Limb (tissue), 2 donors: ENCODE results near the gene AEBP1.
"Not testable (repeated sequence)": the region's sequence is repeated elsewhere in the genome, so short reads cannot be mapped to it uniquely, and the experiment has no call there.

ENCODE experiments used
- DNase-seq, 2 donors: peaks; one replicate each; pipeline ENCODE4 v3.0.0-alpha.2; 2016; ENCODE audit errors: extremely low spot score in 2 of 2

The AEBP1 gene

DNA sequence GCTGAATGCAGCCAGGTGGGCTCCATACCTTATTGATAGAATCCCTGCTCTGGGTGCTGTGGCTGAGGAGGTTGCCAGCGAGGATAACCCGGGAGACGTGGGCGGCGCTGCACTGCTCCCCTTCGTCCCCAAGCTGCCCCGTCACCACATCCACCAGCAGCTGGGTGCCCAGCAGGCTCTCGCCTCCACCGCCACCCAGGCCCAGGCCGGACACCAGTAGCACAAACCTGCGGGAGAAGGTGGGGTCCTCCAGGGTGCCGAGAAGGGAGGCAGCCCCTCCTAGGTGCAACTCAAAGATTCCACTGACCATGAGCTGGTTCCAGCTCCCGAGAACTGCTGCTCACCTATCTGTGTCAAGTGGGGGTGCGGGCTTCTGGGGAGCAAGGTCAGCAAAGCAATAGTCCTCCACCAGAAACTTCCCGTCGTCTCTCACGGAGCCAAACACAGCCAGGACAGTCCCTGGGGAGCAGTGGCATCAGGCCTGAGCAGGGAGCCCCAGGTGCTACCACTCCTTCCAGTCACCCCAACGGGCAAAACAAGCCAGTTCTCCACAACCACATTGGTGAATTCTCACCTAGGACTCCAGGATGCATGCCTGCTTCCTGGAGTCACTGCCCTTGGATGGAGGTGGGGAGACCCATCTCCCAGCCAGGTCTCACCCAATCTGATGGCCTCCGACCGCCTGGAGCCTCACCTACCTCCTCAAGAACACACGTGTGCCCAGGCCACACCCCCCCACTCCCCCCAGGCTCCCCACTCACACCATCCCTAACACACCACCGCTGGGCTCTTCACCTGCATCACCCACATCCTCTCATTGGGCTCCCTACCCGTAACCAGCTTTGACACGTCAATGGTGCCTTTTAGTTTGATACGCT is 12.9 kb downstream of the AEBP1 start:
- DNase-seq, result no peak

DNA sequence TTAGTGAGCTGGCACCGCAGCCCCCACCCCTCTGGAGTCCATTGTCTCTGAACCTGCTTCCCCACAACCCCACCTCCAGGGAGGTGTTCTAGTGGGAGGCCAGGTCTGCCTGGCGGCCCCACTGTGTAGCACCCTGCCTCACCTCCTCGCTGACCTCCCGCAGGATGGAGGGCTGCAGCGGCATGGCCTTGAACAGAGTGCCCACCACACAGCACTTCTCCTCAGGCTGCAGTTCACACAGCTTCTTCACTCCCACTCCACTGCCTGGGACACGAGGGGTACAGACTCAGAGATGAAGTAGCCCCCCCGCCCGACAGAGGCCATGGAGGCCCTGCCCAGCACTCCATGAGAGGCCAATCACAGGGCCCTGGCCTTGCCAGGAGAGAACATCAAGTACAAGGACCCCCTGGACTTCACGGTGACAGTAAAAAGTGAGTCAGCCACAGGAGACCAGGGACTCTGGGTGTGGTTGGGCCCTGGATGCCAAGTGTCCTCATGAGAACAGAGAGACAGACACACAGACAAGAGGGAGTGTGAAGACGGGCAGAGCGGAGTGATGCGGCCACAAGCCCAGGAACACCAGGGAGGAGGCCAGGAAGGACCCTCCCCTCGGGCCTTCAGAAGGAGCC is 13.8 kb downstream of the AEBP1 start:
- no peak for DNase-seq

DNA sequence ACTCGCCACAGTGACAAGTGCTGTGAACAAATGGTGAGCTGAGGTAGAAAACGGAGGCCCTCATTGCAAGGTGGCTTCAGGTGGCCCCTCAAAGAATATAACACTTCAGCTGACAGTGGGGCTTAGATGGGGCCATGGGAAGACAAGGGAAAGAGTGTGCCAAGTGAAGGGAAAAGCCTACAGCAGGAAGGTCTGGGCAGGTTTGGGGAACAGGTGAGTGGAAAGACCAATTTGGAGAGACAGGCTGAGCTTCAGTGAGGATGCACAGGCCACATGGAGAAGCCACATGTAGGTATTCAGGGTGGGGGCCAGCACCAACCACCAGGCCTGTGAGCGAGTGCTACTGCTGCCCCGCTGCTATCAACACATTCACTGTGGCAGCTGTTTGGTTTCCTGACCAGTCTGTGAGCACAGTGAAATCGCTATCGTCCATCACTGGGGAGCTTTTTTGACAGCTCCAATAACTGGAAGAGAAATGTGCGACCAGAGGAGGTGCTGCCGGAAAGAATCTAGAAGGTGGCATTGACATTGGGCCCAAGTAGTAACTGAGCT is 15.8 kb downstream of the AEBP1 start:
- no peak for DNase-seq

DNA sequence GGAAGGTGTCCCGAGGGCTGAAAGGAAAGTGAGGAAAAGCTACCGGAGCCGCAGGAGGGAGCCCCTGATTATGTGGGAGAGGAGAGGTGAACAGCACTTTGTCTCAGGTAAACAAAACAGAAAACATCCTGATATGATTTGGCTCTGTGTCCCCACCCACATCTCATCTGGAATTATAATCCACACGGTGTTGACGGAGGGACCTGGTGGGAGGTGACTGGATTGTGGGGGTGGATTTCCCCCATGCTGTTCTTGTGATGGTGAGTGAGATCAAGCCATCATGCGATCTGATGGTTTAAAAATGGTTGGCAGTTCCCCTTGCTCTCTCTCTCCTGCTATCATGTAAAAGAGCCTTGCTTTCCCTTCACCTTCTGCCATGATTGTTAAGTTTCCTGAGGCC is 16.2 kb downstream of the AEBP1 start:
- no peak for DNase-seq

DNA sequence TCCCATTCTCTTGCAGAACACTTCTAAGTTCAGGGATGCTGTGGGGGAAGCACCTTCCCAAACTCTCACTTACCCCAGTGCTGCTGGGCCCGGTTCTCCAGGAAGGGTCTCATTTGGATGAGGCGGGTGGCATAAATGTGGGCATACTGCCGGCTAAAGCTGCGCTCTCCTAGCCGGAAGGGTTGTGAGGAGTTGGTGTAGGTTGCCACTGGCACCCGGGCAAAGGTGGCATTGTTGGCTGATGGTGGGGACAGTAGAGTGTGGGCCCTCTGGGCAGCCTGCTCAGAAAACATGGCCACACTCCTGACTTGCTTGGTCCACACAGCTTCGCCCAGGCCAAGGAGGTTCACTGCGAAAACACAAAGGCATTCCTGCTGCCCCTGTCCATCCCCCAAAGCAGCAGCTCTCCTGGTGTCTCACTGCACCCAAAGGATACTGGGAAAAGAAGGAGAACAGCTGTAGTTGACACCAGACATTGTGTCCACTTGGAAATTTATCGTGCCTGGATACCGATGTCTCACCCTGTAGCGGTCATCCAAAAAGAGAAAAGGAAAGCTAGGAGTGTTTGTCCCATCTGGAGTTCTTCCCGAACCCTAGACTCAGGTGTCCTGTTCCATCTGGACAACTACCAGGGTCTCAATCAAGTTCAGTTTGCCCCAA is 17.7 kb downstream of the AEBP1 start:
- DNase-seq, result no peak

DNA sequence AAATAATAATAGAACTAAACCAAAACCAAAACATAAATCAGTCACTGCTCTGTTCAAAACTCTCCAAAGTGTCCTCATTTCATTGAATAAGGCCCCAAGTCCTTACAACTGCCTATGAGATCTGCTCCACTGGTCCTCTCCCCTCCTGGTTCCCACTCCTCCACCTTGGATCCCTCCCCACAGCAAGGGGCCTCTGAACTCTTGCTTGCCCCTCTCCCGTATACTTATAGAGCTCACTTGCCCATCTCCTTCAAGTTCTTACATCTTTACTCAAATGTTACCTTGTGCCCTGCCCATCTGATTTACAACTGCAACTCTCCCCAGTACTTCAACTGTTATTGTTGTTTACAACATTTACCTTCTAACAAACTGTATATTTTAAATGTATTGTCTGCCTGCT is 18.4 kb downstream of the AEBP1 start:
- no peak for DNase-seq

DNA sequence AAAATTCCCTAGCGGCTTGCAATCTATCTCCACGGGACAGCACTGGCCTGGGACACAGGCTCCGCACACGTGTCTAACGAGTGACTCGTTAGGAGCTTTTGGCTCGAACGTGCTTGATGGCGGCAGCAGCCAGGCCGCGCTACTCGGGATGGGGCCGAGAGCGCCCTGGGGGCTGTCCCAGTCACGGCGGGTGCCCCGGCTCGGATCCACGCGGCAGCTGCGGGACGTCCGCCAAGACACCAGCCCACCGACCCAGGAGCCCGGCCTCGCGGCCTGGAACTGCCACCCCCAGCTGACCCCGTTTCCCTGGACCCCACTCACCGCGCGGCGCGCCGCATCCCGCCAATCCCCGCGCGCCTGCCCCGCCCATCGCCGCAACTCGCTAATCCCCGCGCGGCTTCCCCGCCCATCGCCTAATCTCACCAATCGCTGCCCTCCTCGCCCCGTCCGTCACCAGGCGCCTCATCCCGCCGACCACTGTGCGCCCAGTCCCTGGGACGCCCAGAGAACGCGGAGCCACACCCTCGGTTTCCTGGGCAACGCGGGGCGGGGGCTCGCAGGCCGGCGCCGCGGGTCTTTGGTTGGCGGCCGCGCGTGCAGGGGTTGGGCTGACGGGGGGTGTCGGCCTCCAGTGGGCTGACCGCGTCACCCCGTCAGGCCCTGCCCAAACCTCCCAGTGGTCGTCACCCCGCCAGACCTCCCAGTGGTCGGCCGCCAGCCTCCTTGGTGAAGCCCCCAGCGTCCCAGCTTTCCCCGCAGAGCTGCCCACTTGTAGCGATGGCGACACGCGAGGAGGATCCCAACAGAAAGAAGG is 19.3 kb downstream of the AEBP1 start, which contains the start of gene POLD2:
POLD2 (minus strand) TSS at position 359 of the 814 bp plus-strand sequence. CDS start 1,495 bp downstream, outside the sequence.
- peak; percentile 96 to 99 for DNase-seq

DNA sequence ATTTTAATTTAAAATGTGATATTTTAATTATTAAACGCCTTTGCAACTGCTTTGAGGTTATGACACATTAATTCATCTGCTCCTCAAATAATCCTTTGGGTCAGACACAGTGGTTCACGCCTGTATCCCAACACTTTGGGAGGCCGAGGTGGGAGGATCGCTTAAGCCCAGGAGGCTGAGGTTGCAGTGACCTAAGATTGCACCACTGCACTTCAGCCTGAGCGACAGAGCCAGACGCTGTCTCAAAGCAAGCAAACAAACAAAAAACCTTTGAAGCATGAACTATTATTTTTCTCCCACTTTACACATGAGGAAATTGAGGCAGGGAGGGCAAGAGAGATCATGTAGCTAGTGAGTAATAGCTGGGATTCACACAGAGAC is 20.7 kb downstream of the AEBP1 start:
- DNase-seq, result no peak

DNA sequence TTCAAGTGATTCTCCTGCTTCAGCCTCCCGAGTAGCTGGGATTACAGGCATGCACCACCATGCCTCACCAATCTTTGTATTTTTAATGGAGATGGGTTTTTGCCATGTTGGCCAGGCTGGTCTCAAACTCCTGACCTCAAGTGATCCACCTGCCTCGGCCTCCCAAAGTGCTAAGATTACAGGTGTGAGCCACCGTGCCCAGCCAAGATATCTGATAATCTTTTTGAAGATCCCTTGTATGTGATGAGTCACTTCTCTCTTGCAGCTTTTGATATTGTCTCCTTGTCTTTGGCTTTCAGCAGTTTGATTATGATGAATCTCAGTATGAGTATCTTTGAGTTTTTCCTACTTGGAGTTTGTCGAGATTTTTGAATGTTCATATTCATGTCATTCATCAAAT is 22.4 kb downstream of the AEBP1 start:
- not testable (repeated sequence) for DNase-seq

DNA sequence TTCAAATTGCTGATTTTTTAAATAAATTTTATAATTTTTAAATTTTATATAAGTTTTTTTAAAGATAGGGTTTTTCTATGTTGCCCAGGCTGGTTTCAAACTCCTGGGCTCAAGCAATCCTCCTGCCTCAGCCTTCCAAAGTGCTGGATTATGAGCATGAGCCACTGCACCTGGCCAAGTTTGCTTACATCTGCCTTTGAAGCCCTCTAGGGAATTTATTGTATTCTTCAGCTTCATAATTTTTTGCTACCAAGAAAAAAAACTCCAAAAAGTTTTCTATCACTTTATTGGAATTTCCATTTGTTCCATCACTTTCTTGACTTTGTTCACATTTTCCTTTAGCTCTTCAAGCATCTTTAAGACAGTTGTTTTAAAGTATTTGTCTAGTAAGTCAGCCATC is 23.0 kb downstream of the AEBP1 start:
- no peak for DNase-seq

DNA sequence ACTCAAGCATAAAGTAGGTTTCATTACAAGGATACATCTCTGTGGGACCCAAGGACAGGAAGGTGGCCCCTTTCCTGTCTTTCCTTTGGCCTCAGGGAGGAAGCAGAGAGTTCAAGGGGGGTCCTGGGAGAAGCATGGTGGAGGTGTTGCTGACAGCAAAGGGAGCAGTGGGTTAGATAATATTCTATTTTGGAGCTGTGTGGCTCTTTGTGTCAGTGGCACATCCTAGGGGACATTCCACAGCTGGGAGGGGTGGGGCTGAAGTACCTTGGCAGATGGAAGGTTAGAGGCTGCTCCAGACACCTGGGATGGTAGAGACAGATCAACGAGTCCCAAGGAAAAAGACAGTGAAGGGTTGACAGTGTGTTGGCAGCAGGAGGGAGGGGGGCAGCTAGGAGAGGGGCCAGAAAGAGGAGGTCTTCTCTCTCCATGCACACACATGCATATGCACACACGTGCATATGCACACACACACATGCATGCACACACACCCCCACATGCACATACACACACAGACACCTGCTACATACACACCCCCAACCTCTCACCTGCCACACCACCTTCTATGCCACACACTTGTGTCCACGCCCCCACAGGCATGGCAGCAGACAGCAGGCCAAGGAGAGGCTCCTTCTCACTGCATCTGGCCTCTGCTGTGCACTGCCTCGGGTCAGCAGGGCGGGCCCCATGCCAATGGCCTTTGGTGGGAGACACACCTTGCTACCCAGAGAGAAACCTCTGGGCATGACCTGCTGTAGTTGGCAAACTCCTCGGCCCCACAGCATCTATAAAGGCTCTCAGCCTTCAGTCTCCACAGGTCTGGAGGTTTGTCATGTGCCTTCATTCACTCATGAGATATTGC is 24.8 kb downstream of the AEBP1 start:
- DNase-seq, result no peak

DNA sequence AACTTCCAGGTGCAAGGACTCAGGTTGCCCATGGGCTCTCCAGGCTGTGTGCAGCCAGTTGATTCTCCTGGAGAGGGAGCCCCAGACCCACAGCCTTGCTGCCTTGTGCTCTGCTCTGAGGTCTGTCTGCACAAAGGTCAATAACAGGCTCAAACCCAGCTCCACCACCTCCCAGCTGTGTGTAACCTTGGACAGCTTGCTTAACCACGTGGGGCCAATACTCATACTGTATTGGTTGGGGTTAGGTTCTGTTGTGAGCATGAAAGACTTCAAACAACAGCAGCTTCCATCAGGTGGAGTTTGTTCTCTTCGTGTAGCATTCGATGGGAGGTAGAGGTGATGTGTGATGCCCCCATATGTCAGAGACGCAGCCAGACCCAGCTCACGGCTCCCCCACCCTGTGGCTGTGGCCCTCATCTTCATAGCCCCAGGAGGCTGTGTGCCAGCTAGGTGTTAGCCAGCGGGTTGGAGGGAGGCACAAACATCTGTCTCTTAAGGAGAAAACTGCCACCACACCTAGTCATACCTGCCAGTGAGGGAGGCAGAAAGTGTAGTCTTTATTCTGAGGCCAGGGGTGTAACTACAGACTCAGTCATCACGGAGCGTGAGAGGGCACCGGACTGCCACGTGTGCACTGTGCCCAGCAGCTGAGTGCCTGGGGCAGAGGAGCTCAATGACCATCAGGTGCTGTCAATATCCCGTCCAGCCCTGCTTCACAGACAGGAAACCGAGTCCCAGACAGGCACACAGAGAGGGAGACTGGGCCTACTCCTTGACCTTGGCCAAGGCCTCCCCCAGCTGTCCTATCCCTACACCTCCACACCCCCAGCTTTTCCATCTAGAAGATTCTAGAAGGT is 27.3 kb downstream of the AEBP1 start:
- no peak for DNase-seq

DNA sequence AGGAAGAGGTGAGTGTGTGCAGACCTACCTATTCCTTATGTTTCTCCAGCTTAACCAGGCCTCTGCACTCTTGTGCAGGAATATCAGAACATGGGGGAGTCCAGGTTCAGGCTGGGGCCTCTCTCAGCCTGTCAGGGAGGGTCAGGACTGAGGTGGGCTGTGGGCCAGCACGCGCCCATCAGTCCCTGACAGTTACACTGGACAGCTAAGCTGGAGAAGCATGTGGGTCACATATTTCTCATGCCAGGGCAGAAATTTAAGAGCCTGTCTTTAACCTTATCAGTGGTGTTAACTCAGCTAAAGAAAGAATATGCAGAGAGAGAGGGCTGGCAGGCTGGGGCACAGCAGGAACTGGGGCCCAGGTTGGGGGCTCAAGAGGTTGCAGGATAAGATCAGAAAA is 27.9 kb downstream of the AEBP1 start:
- DNase-seq, result no peak

DNA sequence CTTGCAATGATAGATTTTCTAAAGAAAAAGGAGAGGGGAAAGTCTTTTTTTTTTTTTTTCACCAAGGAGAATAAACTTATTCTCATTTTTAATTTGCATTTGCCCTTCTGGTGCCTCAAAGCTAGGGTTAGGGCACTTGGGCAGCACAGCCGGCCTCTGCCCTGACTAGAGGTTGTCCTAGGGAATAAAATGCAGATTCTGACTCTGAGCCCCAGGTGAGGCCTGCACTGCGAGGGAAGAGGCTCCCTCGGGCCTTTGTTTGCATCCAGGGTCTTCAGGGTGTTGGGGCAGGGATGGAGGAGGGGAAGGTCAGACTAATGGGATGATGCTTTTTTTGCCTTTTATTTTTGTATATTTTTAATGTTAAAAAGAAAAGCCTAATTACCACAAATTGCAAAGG is 29.1 kb downstream of the AEBP1 start:
- no peak for DNase-seq

DNA sequence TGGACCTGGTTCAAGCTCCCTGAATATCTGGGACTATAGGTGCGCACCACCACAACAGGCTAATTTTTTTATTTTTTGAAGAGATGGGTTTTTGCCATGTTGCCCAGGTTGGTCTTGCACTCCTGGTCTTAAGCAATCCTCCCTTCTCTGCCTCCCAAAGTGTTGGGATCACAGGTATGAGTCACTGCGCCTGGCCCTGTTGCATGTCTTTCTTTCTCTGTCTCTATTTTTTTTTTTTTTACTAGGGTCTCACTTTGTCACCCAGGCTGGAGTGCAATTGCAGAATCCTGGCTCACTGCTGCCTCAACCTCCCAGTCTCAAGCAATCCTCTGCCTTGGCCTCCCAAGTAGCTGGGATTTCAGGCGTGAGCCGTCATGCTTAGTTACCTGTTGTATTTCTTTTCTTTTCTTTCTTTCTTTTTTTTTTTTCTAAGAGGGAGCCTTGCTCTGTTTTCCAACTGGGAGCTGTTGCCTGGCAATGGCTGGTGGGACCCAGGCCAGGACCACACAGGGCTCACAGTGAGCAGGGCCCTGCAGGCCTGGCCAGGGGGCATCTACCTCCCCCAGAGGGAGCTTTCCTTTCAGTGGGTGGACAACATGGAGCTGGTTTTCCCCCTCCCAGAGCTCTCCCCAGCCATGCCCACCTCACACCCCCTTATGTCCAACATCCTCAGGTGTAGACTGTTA is 30.9 kb downstream of the AEBP1 start:
- no peak for DNase-seq

DNA sequence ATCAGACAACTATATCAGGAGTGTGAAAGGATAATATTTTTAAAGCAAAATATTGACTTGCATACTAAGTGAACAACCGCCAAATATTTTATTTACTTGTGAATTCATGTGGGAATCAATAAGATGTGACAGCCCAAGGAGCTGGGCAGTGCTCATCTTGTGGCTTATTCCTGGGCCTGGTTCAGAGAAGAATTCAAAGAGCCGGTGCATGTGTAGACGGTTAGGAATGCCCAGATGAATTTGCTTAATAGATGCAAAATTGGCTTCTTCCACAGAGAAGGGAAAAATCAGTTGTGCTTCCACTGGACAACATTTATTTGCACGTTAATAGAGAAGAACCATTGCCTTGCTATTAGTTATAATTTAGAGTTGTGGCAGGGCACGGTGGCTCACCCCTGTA is 32.6 kb downstream of the AEBP1 start:
- DNase-seq, result no peak

DNA sequence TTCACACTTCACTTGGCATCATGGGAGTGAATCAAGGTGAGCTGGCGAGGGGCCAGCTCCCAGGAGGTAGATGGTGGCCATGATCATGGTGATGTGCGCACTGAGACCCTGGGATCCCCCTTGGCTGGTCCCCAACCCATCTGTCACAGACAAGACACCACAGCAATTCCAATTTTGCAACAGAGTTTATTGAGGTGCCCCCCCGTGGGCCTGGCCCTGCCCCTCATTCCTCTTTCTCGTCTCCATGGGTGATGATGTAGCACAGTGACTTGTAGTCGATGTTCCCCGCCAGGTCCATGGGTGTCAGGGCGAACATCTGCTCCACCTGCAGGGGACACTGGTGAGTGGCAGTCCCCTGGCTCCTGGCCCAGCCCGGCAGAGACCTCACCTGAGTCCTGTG is 34.6 kb downstream of the AEBP1 start:
- no peak for DNase-seq

DNA sequence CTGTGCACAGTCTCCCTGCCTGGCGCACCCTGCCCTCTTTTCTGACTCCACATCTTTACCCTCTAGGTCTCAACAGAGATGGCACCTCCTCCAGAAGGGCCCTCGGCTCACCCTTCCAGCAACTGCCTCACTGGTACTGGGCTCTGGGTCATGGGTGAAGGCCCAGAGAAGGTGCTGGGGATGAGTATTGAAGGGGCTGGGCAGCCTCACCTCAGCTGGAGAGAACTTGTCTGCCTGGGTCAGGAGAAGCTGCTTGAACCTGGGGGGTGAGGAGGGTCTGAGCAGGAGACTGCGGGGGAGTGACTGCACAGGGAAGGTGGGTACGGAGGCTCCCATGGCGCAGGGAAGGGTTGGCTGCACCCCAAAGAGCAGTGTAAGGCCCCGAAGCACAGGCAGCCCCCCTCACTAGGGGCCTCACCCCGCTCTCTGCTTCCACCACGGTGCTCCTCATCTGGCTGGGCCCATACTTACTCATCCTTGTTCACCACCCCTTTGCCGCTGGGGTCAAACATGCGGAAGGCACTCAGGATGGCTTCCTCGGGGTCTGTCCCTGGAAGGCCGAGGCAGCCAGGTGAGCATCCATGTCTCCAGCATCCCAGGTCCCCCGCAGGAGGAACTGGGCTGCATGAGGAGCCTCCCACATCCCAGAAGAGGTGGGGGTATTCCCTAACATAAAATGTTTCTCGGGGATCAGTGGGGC is 35.3 kb downstream of the AEBP1 start:
- DNase-seq, result no peak
